Skeletal muscle cell (primary cell): Measurements from ENCODE around the gene ENTR1.
"Not testable (repeated sequence)": the region's sequence is repeated elsewhere in the genome, so short reads cannot be mapped to it uniquely, and the experiment has no call there.

ENCODE experiments used
- DNase-seq: peaks from one replicate; pipeline ENCODE4 v3.0.0-alpha.2; 2010; ENCODE audit warnings: low read depth
- H3K4me3 ChIP-seq: 2 replicates; pipeline ENCODE4 v1.5.1; 2011; ENCODE audit warnings: low read depth, mild to moderate bottlenecking, control low read depth, low read length, moderate library complexity

Gene ENTR1

GRCh38 chr9:136439481-136440408 is 29.3 kb upstream of the ENTR1 start, which contains the start of gene INPP5E:
INPP5E (minus strand) TSS chr9:136439845; CDS start chr9:136439419, 426 bp downstream.
- H3K4me3 ChIP-seq: peak within 1 kb of the TSS; percentile 73
- peak; percentile 13 for DNase-seq

- no peak for DNase-seq
- H3K4me3 ChIP-seq: peak overlapping the region; percentile 73
Measured at GRCh38 chr9:136438548-136439480, 28.4 kb upstream of the ENTR1 start.

GRCh38 chr9:136437839-136438547 is 27.6 kb upstream of the ENTR1 start:
- H3K4me3 ChIP-seq: peak overlapping the region; percentile 73
- DNase-seq: no peak

- peak overlapping the region; percentile 73 for H3K4me3 ChIP-seq
- peak; percentile 4 for DNase-seq
Measured at GRCh38 chr9:136437430-136437829, 27.0 kb upstream of the ENTR1 start.

- H3K4me3 ChIP-seq: no peak overlapping the region
- no peak for DNase-seq
Measured at GRCh38 chr9:136436055-136436634, 25.7 kb upstream of the ENTR1 start.

GRCh38 chr9:136434580-136435169 is 24.3 kb upstream of the ENTR1 start:
- no peak overlapping the region for H3K4me3 ChIP-seq
- DNase-seq: no peak

GRCh38 chr9:136433849-136434579 is 23.6 kb upstream of the ENTR1 start:
- DNase-seq: no peak
- no peak overlapping the region for H3K4me3 ChIP-seq

GRCh38 chr9:136433043-136433715 is 22.8 kb upstream of the ENTR1 start:
- no peak overlapping the region for H3K4me3 ChIP-seq

GRCh38 chr9:136432591-136432990 is 22.2 kb upstream of the ENTR1 start:
- no peak overlapping the region for H3K4me3 ChIP-seq
- DNase-seq: no peak

More at GRCh38 chr9:136433043-136433715, 22.8 kb upstream of the ENTR1 start:
- no peak for DNase-seq

- no peak for DNase-seq
- no peak overlapping the region for H3K4me3 ChIP-seq
Measured at GRCh38 chr9:136431782-136432350, 21.5 kb upstream of the ENTR1 start.

- no peak overlapping the region for H3K4me3 ChIP-seq
- no peak for DNase-seq
Measured at GRCh38 chr9:136430588-136431234, 20.3 kb upstream of the ENTR1 start.

- H3K4me3 ChIP-seq: no peak overlapping the region
- DNase-seq: no peak
Measured at GRCh38 chr9:136429683-136430491, 19.5 kb upstream of the ENTR1 start.

GRCh38 chr9:136429075-136429628 is 18.7 kb upstream of the ENTR1 start:
- DNase-seq: no peak
- no peak overlapping the region for H3K4me3 ChIP-seq

GRCh38 chr9:136426787-136427186 is 16.4 kb upstream of the ENTR1 start:
- H3K4me3 ChIP-seq: no peak overlapping the region
- no peak for DNase-seq

GRCh38 chr9:136425367-136425766 is 15.0 kb upstream of the ENTR1 start:
- DNase-seq, H3K4me3 ChIP-seq: not testable (repeated sequence)
